Measurements from ENCODE around the gene OR2AJ1.

Gene OR2AJ1

GRCh38 chr1:247961791-247962190, 37.1 kb downstream of the OR2AJ1 start:
- no peak for TF ChIP-seq CTCF (conservative IDR thresholded peaks at IDR 0.05)
- no peak overlapping the region for H3K27ac ChIP-seq

GRCh38 chr1:247962911-247963588, 38.4 kb downstream of the OR2AJ1 start:
- no peak for TF ChIP-seq CTCF (conservative IDR thresholded peaks at IDR 0.05)
- H3K27ac ChIP-seq, result no peak overlapping the region

GRCh38 chr1:247964933-247965332, 40.2 kb downstream of the OR2AJ1 start, which contains the start of gene OR2AK2:
TSS of gene OR2AK2 (plus strand) at chr1:247965233. CDS start at chr1:247965377, 144 bp downstream.
- H3K27ac ChIP-seq, result no peak within 1 kb of the TSS
- no peak for TF ChIP-seq CTCF (conservative IDR thresholded peaks at IDR 0.05)

GRCh38 chr1:247966532-247967204, 42.0 kb downstream of the OR2AJ1 start:
- no peak for TF ChIP-seq CTCF (conservative IDR thresholded peaks at IDR 0.05)
- no peak overlapping the region for H3K27ac ChIP-seq
